Panc1 (cell line): ENCODE measurements around the gene ZNF609. TPM values are rescaled to one million over a fixed set of nuclear protein-coding genes. Genes with fewer than 3 reads are reported as not detected.

ENCODE experiments used
- ATAC-seq: fragments of 200-7000 bp; cut with Tn5 transposase; 2 replicates; pipeline ENCODE4 v1.9.1; 2020; ENCODE audit warnings: mild to moderate bottlenecking, moderate library complexity
- BruUV-seq: library from RNA; stranded (reverse); fragments of 400-500 nt; replicated peaks from 2 replicates; lab custom pipeline; 2021; lab: Mats Ljungman, UMichigan
- CTCF ChIA-PET: fragments of 300-600 bp; sonication (Branson Sonifier 250); formaldehyde crosslinking; loops from one replicate; lab custom pipeline; 2022; ENCODE audit warnings: antibody characterized with exemption; lab: Charles Lee
- POLR2A ChIA-PET: fragments of 300-600 bp; sonication (Branson Sonifier 250); formaldehyde crosslinking; loops from one replicate; lab custom pipeline; 2022; ENCODE audit warnings: antibody characterized with exemption; lab: Charles Lee
- DNase-seq: peaks from one replicate; pipeline ENCODE4 v3.0.0-alpha.2; 2010; ENCODE audit warnings: low read depth, low spot score
- H3K27ac ChIP-seq: 2 replicates; pipeline ENCODE4 v1.5.1; 2011; ENCODE audit warnings: mild to moderate bottlenecking, low read length, inconsistent platforms
- H3K27me3 ChIP-seq: fragments of 200-500 bp; sonication (Bioruptor generic); 2 replicates; pipeline ENCODE4 v1.6.0; 2014; ENCODE audit warnings: low read length, inconsistent platforms; ENCODE audit not compliant: control insufficient read depth, insufficient read depth
- H3K36me3 ChIP-seq: fragments of 200-500 bp; sonication (Bioruptor generic); 2 replicates; pipeline ENCODE4 v1.5.1; 2014; ENCODE audit warnings: inconsistent platforms, mild to moderate bottlenecking, low read length, moderate library complexity; ENCODE audit not compliant: control insufficient read depth, insufficient read depth
- H3K4me1 ChIP-seq: 2 replicates; pipeline ENCODE4 v1.5.1; 2011; ENCODE audit warnings: inconsistent platforms, mild to moderate bottlenecking, low read length, moderate library complexity; ENCODE audit not compliant: control insufficient read depth, insufficient read depth
- H3K4me3 ChIP-seq, 2 experiments: 2 replicates each; pipeline ENCODE4 v1.5.1; 2011 to 2012; ENCODE audit warnings: low read depth in 2 of 2, low read length in 2 of 2, mild to moderate bottlenecking in 2 of 2, inconsistent platforms in 1 of 2, moderate library complexity in 1 of 2
- H3K9me3 ChIP-seq: fragments of 200-500 bp; sonication (Bioruptor generic); 2 replicates; pipeline ENCODE4 v1.5.1; 2014; ENCODE audit warnings: low read depth, mild to moderate bottlenecking, inconsistent platforms, low read length, moderate library complexity; ENCODE audit not compliant: control insufficient read depth, insufficient read depth
- CTCF ChIP-seq: fragments of 450-650 bp; IDR thresholded peaks from 2 replicates; pipeline ENCODE4 v1.5.1; 2017; ENCODE audit warnings: mild to moderate bottlenecking
- POLR2AphosphoS5 ChIP-seq: IDR thresholded peaks from 2 replicates; pipeline ENCODE4 v1.6.1; 2012; ENCODE audit warnings: mild to moderate bottlenecking, low read depth, low read length, moderate library complexity
- REST ChIP-seq, 2 experiments: IDR thresholded peaks; 2 replicates each; pipeline ENCODE4 v1.6.1; 2011 to 2012; ENCODE audit warnings: low read depth in 2 of 2, control low read depth in 1 of 2, low read length in 1 of 2, mild to moderate bottlenecking in 1 of 2, moderate library complexity in 1 of 2; ENCODE audit not compliant: insufficient read depth in 1 of 2
- SIN3A ChIP-seq: IDR thresholded peaks from 2 replicates; pipeline ENCODE4 v1.6.1; 2012; ENCODE audit warnings: low read depth, mild to moderate bottlenecking, low read length, moderate library complexity, borderline replicate concordance; ENCODE audit not compliant: insufficient read depth
- TCF7L2 ChIP-seq: IDR thresholded peaks from 2 replicates; pipeline ENCODE4 v1.6.1; 2011; ENCODE audit warnings: mild to moderate bottlenecking, low read depth, low read length, inconsistent platforms
- in situ Hi-C: cut with HindIII; loops from 2 replicates; pipeline ENCODE4 v1.10.0; 2016; ENCODE audit warnings: low sequenced_read_pairs, low pct_unique_long_range_greater_than_20kb
- intact Hi-C: fragments of 100-400 bp; cut with micrococcal nuclease; formaldehyde crosslinking; loops from one replicate; pipeline ENCODE4 v1.10.0; 2022; ENCODE audit not compliant: unreplicated experiment
- total RNA-seq: library from RNA; stranded (reverse); gene quantifications from one replicate; pipeline ENCODE4 v1.2.1, GENCODE V29; 2021; ENCODE audit not compliant: unreplicated experiment

Gene ZNF609
- total RNA-seq, 1 experiment from 2014 or later, result 47.2 TPM

- Histone ChIP-seq H3K27ac (no peak overlapping the region), H3K9me3 (no peaks in the 10 kb centered on the region), H3K27me3 (no peaks in the 10 kb centered on the region), H3K4me3 (no peak overlapping the region), H3K4me1 (no peaks in the 10 kb centered on the region), H3K36me3 (0 out of 2 replicates have a peak, but pooled peaks cover 3% of the 10 kb centered on the region)
- POLR2A ChIA-PET, result no interaction called here
- DNase-seq (no peak), ATAC-seq (no peak)
- no TSS peak for BruUV-seq
- no peak for TF ChIP-seq POLR2AphosphoS5
- TF ChIP-seq SIN3A, result no peak
- TF ChIP-seq TCF7L2, result no peak
- TF ChIP-seq REST (IDR thresholded peaks at IDR 0.05; ENCODE audit: insufficient read depth in 1 of 2, low read depth in 2 of 2, low read length in 1 of 2), result no peak
- no peak for TF ChIP-seq CTCF
- in situ Hi-C loops, result no loop called here
- intact Hi-C loops, result no loop called here
- CTCF ChIA-PET, result no interaction called here
Measured at GRCh38 chr15:64480891-64481290, 20.5 kb downstream of the ZNF609 start.

- intact Hi-C loops (no loop called here), in situ Hi-C loops (no loop called here)
- BruUV-seq, result no TSS peak
- Histone ChIP-seq H3K27me3 (no peaks in the 10 kb centered on the region), H3K4me3 (no peak overlapping the region), H3K4me1 (no peaks in the 10 kb centered on the region), H3K36me3 (0 out of 2 replicates have a peak, but pooled peaks cover 3% of the 10 kb centered on the region), H3K9me3 (no peaks in the 10 kb centered on the region), H3K27ac (no peak overlapping the region)
- ChIA-PET CTCF (no interaction called here), POLR2A (no interaction called here)
- TF ChIP-seq REST (IDR thresholded peaks at IDR 0.05; ENCODE audit: insufficient read depth in 1 of 2, low read depth in 2 of 2, low read length in 1 of 2), result no peak
- DNase-seq (no peak), ATAC-seq (no peak)
Measured at GRCh38 chr15:64483749-64484148, 23.4 kb downstream of the ZNF609 start.
